ENCODE results near the gene BTN2A1. TPM values are rescaled to one million over a fixed set of nuclear protein-coding genes. Genes with fewer than 3 reads are reported as not detected.
A peak's percentile ranks its signal among the peaks of the same experiment; 100 is the strongest.

BTN2A1 gene
- total and polyA plus RNA-seq, 9 of the 15 experiments (the other 6 are each of a cell fraction or from before 2014, with no cell fraction given): 6.7 to 22.1 (median 16.4) TPM

GRCh38 chr6:26473758-26474438, 16.1 kb downstream of the BTN2A1 start (continued):
- peak; percentile 63 for TF ChIP-seq HDAC3 (IDR thresholded peaks at IDR 0.05; ENCODE audit: borderline replicate concordance, partially characterized antibody)
- TF ChIP-seq CBX1 (IDR thresholded peaks at IDR 0.05; ENCODE audit: low read depth): no peak
- peak; percentile 96 for TF ChIP-seq CREM (IDR thresholded peaks at IDR 0.05; ENCODE audit: low read depth)
- TF ChIP-seq POLR2A (conservative IDR thresholded peaks at IDR 0.05): peak; percentile 64
- no peak for TF ChIP-seq LEF1 (IDR thresholded peaks at IDR 0.05)
- no peak for TF ChIP-seq YBX1 (IDR thresholded peaks at IDR 0.05)
- TF ChIP-seq ZKSCAN8 (CRISPR knock-in tag; IDR thresholded peaks at IDR 0.05): 0 out of 2 replicates have a peak, but pooled peaks have one; percentile 14
- TF ChIP-seq SRSF9 (IDR thresholded peaks at IDR 0.05; ENCODE audit: borderline replicate concordance, low read depth, low read length): no peak
- no peak for TF ChIP-seq ZNF253 (CRISPR knock-in tag; conservative IDR thresholded peaks at IDR 0.05)
- no peak for TF ChIP-seq MECOM (CRISPR knock-in tag; IDR thresholded peaks at IDR 0.05)
- TF ChIP-seq NEUROD1 (IDR thresholded peaks at IDR 0.05; ENCODE audit: borderline replicate concordance, low read depth, low read length, partially characterized antibody): no peak
- TF ChIP-seq PYGO2 (tag; IDR thresholded peaks at IDR 0.05): no peak
- TF ChIP-seq POLR2H (tag; IDR thresholded peaks at IDR 0.05; ENCODE audit: low read depth): peak; percentile 91
- TF ChIP-seq BRD9 (IDR thresholded peaks at IDR 0.05; ENCODE audit: low read depth, partially characterized antibody): peak; percentile 37
- TF ChIP-seq, protein P1, sequence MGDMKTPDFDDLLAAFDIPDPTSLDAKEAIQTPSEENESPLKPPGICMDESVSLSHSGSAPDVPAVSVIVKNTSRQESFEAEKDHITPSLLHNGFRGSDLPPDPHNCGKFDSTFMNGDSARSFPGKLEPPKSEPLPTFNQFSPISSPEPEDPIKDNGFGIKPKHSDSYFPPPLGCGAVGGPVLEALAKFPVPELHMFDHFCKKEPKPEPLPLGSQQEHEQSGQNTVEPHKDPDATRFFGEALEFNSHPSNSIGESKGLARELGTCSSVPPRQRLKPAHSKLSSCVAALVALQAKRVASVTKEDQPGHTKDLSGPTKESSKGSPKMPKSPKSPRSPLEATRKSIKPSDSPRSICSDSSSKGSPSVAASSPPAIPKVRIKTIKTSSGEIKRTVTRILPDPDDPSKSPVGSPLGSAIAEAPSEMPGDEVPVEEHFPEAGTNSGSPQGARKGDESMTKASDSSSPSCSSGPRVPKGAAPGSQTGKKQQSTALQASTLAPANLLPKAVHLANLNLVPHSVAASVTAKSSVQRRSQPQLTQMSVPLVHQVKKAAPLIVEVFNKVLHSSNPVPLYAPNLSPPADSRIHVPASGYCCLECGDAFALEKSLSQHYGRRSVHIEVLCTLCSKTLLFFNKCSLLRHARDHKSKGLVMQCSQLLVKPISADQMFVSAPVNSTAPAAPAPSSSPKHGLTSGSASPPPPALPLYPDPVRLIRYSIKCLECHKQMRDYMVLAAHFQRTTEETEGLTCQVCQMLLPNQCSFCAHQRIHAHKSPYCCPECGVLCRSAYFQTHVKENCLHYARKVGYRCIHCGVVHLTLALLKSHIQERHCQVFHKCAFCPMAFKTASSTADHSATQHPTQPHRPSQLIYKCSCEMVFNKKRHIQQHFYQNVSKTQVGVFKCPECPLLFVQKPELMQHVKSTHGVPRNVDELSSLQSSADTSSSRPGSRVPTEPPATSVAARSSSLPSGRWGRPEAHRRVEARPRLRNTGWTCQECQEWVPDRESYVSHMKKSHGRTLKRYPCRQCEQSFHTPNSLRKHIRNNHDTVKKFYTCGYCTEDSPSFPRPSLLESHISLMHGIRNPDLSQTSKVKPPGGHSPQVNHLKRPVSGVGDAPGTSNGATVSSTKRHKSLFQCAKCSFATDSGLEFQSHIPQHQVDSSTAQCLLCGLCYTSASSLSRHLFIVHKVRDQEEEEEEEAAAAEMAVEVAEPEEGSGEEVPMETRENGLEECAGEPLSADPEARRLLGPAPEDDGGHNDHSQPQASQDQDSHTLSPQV (IDR thresholded peaks at IDR 0.05): peak; percentile 73
- no peak for TF ChIP-seq LARP7 (IDR thresholded peaks at IDR 0.05)
- no peak for TF ChIP-seq SAFB (IDR thresholded peaks at IDR 0.05; ENCODE audit: borderline replicate concordance, low read depth, low read length)
- TF ChIP-seq ATF1 (CRISPR knock-in tag; IDR thresholded peaks at IDR 0.05): no peak
- peak; percentile 98 for TF ChIP-seq ATF1 (tag; IDR thresholded peaks at IDR 0.05)
- TF ChIP-seq RCOR1 (IDR thresholded peaks at IDR 0.05; ENCODE audit: borderline replicate concordance in 1 of 2, low read depth in 2 of 2, low read length in 2 of 2): no peak
- TF ChIP-seq, protein P2, sequence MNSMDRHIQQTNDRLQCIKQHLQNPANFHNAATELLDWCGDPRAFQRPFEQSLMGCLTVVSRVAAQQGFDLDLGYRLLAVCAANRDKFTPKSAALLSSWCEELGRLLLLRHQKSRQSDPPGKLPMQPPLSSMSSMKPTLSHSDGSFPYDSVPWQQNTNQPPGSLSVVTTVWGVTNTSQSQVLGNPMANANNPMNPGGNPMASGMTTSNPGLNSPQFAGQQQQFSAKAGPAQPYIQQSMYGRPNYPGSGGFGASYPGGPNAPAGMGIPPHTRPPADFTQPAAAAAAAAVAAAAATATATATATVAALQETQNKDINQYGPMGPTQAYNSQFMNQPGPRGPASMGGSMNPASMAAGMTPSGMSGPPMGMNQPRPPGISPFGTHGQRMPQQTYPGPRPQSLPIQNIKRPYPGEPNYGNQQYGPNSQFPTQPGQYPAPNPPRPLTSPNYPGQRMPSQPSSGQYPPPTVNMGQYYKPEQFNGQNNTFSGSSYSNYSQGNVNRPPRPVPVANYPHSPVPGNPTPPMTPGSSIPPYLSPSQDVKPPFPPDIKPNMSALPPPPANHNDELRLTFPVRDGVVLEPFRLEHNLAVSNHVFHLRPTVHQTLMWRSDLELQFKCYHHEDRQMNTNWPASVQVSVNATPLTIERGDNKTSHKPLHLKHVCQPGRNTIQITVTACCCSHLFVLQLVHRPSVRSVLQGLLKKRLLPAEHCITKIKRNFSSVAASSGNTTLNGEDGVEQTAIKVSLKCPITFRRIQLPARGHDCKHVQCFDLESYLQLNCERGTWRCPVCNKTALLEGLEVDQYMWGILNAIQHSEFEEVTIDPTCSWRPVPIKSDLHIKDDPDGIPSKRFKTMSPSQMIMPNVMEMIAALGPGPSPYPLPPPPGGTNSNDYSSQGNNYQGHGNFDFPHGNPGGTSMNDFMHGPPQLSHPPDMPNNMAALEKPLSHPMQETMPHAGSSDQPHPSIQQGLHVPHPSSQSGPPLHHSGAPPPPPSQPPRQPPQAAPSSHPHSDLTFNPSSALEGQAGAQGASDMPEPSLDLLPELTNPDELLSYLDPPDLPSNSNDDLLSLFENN (IDR thresholded peaks at IDR 0.05; ENCODE audit: low read depth in 2 of 2, low read length in 2 of 2): no peak
- TF ChIP-seq HDAC8 (tag; IDR thresholded peaks at IDR 0.05): no peak
- TF ChIP-seq ILF3 (IDR thresholded peaks at IDR 0.05; ENCODE audit: borderline replicate concordance): peak; percentile 76; the same call in 1 of the 2 replicates
